Stomach smooth muscle (tissue), 2 donors: ENCODE data around the gene TBXA2R.
"Not testable (repeated sequence)": the region's sequence is repeated elsewhere in the genome, so short reads cannot be mapped to it uniquely, and the experiment has no call there.

Experiments used
- H3K27ac ChIP-seq: one replicate; pipeline ENCODE4 v1.7.0; 2013; ENCODE audit warnings: mild to moderate bottlenecking, low read length, inconsistent platforms
- H3K27me3 ChIP-seq, 2 donors: one replicate each; pipeline ENCODE4 v1.7.0; 2013; ENCODE audit warnings: low read length in 2 of 2; ENCODE audit not compliant: insufficient read depth in 2 of 2, control insufficient read depth in 1 of 2
- H3K36me3 ChIP-seq, 2 donors: one replicate each; pipeline ENCODE4 v1.7.0; 2013; ENCODE audit warnings: low read length in 2 of 2; ENCODE audit not compliant: control insufficient read depth in 2 of 2, insufficient read depth in 2 of 2
- H3K4me1 ChIP-seq: one replicate; pipeline ENCODE4 v1.7.0; 2013; ENCODE audit warnings: low read length; ENCODE audit not compliant: control insufficient read depth, insufficient read depth
- H3K4me3 ChIP-seq, 2 donors: one replicate each; pipeline ENCODE4 v1.7.0; 2013; ENCODE audit warnings: low read length in 2 of 2
- H3K9ac ChIP-seq, 2 donors: one replicate each; pipeline ENCODE4 v1.7.0; 2013; ENCODE audit warnings: low read length in 2 of 2, mild to moderate bottlenecking in 1 of 2
- H3K9me3 ChIP-seq, 2 donors: one replicate each; pipeline ENCODE4 v1.7.0; 2013; ENCODE audit warnings: low read length in 2 of 2; ENCODE audit not compliant: control insufficient read depth in 2 of 2
- donor health status: healthy.
- donor health status: Pancreatic carcinoma.

Gene TBXA2R

GRCh38 chr19:3586127-3586626 is 20.5 kb downstream of the TBXA2R start:
- Histone ChIP-seq H3K9ac (no peak overlapping the region), H3K27me3 (peaks cover 7 to 16% of the 10 kb centered on the region in 2 donors), H3K36me3 (no peaks in the 10 kb centered on the region), H3K4me3 (peak overlapping the region in 1 of 2 donors; percentile 47), H3K9me3 (no peaks in the 10 kb centered on the region), H3K4me1 (peaks cover 19% of the 10 kb centered on the region), H3K27ac (no peak overlapping the region)

DNA sequence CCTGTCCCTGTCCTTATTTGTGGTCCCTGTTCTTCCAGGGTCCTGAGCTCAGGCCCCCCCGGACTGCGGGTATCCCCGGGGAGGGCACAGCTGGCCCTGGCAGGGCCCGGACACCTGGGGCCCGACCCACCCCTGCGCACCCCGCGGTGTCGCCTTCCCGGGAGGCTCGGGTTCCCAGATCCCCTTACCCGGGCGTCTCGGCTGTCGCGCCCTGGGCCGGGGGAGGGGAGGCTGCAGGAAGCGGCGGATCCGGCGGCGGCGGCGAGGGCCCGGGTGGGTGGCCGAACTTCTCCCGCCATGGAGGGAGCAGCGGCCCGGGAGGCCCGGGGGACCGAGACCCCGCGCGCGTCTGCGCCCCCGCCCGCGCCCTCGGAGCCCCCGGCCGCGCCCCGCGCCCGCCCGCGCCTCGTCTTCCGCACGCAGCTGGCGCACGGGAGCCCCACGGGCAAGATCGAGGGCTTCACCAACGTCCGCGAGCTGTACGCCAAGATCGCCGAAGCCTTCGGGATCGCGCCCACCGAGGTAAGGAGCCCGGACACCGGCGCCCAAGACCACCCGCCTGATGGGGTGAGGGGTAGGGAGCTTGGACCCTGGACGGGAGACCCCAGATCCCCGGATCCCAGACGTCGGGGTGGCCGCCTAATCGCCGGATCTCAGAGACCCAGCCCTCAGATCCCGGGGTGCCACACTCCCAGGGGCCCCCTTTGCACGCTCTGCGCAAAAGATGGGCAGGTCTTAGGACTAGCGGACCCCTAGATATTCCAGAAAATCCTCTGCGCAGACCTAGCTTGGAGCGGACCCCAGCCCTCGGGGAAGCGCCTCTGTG is 21.2 kb downstream of the TBXA2R start, which contains the start of gene GIPC3:
TSS of gene GIPC3 (plus strand) at position 178 of the 826 bp plus-strand sequence. CDS start at position 298, 120 bp downstream.
- no peaks in the 10 kb centered on the region for H3K9me3 ChIP-seq
- H3K9ac ChIP-seq: no peak within 1 kb of the TSS
- no peak within 1 kb of the TSS for H3K27ac ChIP-seq
- no peaks in the 10 kb centered on the region for H3K36me3 ChIP-seq
- peaks cover 19% of the 10 kb centered on the region for H3K4me1 ChIP-seq
- peaks cover 7 to 16% of the 10 kb centered on the region in 2 donors for H3K27me3 ChIP-seq
- H3K4me3 ChIP-seq: peak within 1 kb of the TSS in 1 of 2 donors; percentile 47

GRCh38 chr19:3584036-3584802 is 22.5 kb downstream of the TBXA2R start:
- H3K9me3 ChIP-seq, H3K27ac ChIP-seq, H3K4me3 ChIP-seq, H3K36me3 ChIP-seq, H3K9ac ChIP-seq: not testable (repeated sequence)
- Histone ChIP-seq H3K27me3 (peaks cover 7 to 16% of the 10 kb centered on the region in 2 donors), H3K4me1 (peaks cover 19% of the 10 kb centered on the region)

DNA sequence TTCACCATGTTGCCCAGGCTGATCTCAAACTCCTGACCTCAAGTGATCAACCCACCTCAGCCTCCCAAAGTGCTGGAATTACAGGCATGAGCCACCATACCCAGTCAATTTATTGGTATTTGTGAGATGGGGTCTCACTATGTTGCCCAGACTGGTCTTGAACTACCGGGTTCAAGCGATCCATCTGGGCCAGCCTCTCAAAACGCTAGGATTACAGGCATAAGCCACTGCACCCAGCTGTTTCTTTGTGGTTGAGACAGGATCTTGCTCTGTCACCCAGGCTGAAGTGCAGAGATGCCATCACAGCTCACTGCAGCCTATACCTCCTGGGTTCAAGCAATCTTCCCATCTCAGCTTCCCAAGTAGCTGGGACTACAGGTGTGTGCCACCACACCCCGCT is 24.9 kb downstream of the TBXA2R start:
- not testable (repeated sequence) for H3K36me3 ChIP-seq, H3K27ac ChIP-seq, H3K4me3 ChIP-seq, H3K9me3 ChIP-seq, H3K9ac ChIP-seq
- peaks cover 15% of the 10 kb centered on the region for H3K4me1 ChIP-seq
- H3K27me3 ChIP-seq: peaks cover 7 to 14% of the 10 kb centered on the region in 2 donors

- peaks cover 14% of the 10 kb centered on the region for H3K4me1 ChIP-seq
- no peak overlapping the region for H3K27ac ChIP-seq
- peaks cover 2 to 3% of the 10 kb centered on the region in 2 donors for H3K27me3 ChIP-seq
- no peaks in the 10 kb centered on the region for H3K9me3 ChIP-seq
- peaks cover 0 to 1% of the 10 kb centered on the region in 2 donors for H3K36me3 ChIP-seq
- no peak overlapping the region for H3K4me3 ChIP-seq
- no peak overlapping the region for H3K9ac ChIP-seq
Observed at GRCh38 chr19:3580156-3580934, 26.3 kb downstream of the TBXA2R start.

DNA sequence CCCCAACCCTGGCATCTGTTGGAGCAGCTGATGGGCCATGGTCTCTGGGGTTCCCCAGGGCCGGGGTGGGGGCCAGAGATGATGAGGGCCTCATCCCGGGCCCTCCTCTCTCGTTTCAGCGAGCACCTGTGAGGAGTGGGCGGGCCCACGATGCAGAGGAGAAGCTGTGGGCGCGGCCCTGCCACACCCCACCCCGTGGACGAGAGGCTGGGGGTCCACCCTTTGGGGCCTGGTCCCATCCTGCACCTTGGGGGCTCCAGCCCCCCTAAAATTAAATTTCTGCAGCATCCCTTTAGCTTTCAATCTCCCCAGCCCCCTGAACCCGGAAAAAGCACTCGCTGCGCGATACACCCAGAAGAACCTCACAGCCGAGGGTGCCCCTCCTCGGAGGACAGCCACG is 28.3 kb downstream of the TBXA2R start:
- Histone ChIP-seq H3K36me3 (peaks cover 2 to 3% of the 10 kb centered on the region in 2 donors), H3K9ac (no peak overlapping the region), H3K27ac (no peak overlapping the region), H3K4me3 (no peak overlapping the region), H3K9me3 (no peaks in the 10 kb centered on the region), H3K4me1 (peaks cover 18% of the 10 kb centered on the region), H3K27me3 (no peaks in the 10 kb centered on the region)

DNA sequence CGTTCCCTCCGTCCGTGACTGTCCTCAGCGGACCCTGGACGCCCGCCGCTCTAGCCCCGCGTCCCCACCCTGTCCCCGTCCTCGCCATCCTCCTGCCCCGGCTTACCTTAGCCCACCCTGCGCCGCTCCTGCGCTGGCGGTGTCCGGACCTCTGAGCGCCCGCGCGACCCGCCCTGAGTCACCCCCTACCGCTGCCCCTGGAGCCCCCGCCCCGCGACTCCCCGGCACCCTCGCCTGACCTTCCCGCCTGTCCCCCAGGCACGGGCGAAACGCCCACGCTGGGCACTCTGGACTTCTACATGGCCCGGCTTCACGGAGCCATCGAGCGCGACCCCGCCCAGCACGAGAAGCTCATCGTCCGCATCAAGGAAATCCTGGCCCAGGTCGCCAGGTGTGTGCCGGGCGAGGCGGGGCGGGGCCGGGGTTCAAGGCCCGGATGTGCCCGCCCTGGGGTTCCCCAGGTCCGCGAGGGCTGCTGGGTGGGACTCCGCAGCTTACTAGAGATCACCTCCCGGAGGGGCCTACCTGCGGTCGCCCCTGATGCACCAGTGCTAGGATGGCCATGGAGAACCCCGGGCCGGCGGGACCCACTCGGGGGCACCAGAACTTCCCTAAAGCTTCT is 28.8 kb downstream of the TBXA2R start:
- no peak overlapping the region for H3K27ac ChIP-seq
- H3K4me1 ChIP-seq: peaks cover 22% of the 10 kb centered on the region
- H3K9ac ChIP-seq: no peak overlapping the region
- H3K36me3 ChIP-seq: peaks cover 2 to 3% of the 10 kb centered on the region in 2 donors
- H3K9me3 ChIP-seq: no peaks in the 10 kb centered on the region
- no peaks in the 10 kb centered on the region for H3K27me3 ChIP-seq
- no peak overlapping the region for H3K4me3 ChIP-seq

DNA sequence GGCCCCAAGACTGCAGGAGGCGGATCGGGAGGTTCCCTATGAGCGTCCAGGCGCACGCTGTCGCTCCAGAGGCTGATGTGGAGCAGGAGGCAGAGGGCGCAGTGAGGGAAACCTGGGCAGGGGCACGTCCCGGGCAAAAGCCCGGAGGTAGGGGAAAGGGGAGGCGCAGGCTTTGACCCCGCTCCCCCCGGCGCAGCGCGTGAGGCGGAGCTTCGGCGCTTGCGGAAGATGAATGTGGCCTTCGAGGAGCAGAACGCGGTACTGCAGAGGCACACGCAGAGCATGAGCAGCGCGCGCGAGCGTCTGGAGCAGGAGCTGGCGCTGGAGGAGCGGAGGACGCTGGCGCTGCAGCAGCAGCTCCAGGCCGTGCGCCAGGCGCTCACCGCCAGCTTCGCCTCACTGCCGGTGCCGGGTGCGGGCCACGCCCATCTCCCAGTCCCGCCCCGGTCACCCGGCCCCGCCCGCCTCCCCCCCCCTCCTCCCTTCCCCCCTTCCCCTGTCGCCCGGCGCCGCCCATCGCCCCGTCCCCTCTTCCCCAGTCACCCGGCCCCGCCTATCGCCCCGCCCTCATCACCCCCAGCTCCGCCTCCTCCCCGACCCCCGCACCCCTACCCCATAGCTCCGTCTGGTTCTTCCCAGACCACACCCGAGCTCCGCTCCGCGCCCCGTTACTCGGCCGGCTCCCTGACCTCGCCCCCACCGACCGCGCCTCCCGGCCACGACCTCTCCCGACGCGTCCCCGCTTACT is 29.8 kb downstream of the TBXA2R start:
- peak overlapping the region; percentile 46 for H3K27ac ChIP-seq
- H3K36me3 ChIP-seq: peaks cover 2 to 3% of the 10 kb centered on the region in 2 donors
- no peaks in the 10 kb centered on the region for H3K27me3 ChIP-seq
- H3K9ac ChIP-seq: no peak overlapping the region
- peak overlapping the region; percentile 62 to 71 for H3K4me3 ChIP-seq
- no peaks in the 10 kb centered on the region for H3K9me3 ChIP-seq
- H3K4me1 ChIP-seq: peaks cover 28% of the 10 kb centered on the region

- Histone ChIP-seq H3K27ac (peak overlapping the region; percentile 46), H3K4me1 (peaks cover 29% of the 10 kb centered on the region), H3K27me3 (no peaks in the 10 kb centered on the region), H3K4me3 (peak overlapping the region; percentile 62 to 71), H3K36me3 (peaks cover 2 to 3% of the 10 kb centered on the region in 2 donors), H3K9me3 (no peaks in the 10 kb centered on the region), H3K9ac (no peak overlapping the region)
Observed at GRCh38 chr19:3575949-3576673, 30.6 kb downstream of the TBXA2R start.
